HG03442 (cell line): ENCODE results near the gene C4orf17.

Experiments used
- ATAC-seq: cut with Tn5 transposase; IDR thresholded peaks from one replicate; pipeline ENCODE4 v1.9.1; 2021; ENCODE audit warnings: mild to moderate bottlenecking, moderate library complexity; ENCODE audit not compliant: unreplicated experiment

Gene C4orf17

GRCh38 chr4:99536271-99536670 is 25.4 kb downstream of the C4orf17 start:
- no peak for ATAC-seq

- ATAC-seq: no peak
These were observed 26.0 kb downstream of the C4orf17 start for GRCh38 chr4:99536848-99537247.

GRCh38 chr4:99537674-99538073 is 26.9 kb downstream of the C4orf17 start:
- no peak for ATAC-seq

- no peak for ATAC-seq
These were observed 29.6 kb downstream of the C4orf17 start for GRCh38 chr4:99540277-99540939.

GRCh38 chr4:99552872-99553271 is 42.1 kb downstream of the C4orf17 start:
- ATAC-seq: no peak

- peak; percentile 94 for ATAC-seq
These were observed 52.7 kb downstream of the C4orf17 start, which contains the start of gene TRMT10A for GRCh38 chr4:99563310-99564186. Gene TRMT10A (minus strand): TSS chr4:99564039. CDS start chr4:99559338, 4,701 bp downstream.

GRCh38 chr4:99564921-99565320 is 54.1 kb downstream of the C4orf17 start:
- ATAC-seq: no peak

- ATAC-seq: no peak
These were observed 61.1 kb downstream of the C4orf17 start for GRCh38 chr4:99571883-99572282.

- no peak for ATAC-seq
These were observed 61.9 kb downstream of the C4orf17 start for GRCh38 chr4:99572527-99573240.

- no peak for ATAC-seq
These were observed 63.0 kb downstream of the C4orf17 start for GRCh38 chr4:99573735-99574368.

GRCh38 chr4:99574530-99575324 is 63.9 kb downstream of the C4orf17 start, which contains the start of gene MTTP:
Gene MTTP (plus strand): TSS chr4:99574824. CDS start chr4:99574910, 86 bp downstream.
- ATAC-seq: peak; percentile 81

GRCh38 chr4:99578714-99579113 is 67.9 kb downstream of the C4orf17 start:
- no peak for ATAC-seq

GRCh38 chr4:99585516-99585915 is 74.7 kb downstream of the C4orf17 start:
- no peak for ATAC-seq

- no peak for ATAC-seq
These were observed 75.5 kb downstream of the C4orf17 start for GRCh38 chr4:99586322-99586721.

GRCh38 chr4:99586797-99587196 is 76.0 kb downstream of the C4orf17 start:
- ATAC-seq: no peak

- ATAC-seq: no peak
These were observed 76.5 kb downstream of the C4orf17 start for GRCh38 chr4:99587309-99587708.

- no peak for ATAC-seq
These were observed 77.0 kb downstream of the C4orf17 start for GRCh38 chr4:99587803-99588202.

GRCh38 chr4:99591757-99592156 is 80.9 kb downstream of the C4orf17 start:
- no peak for ATAC-seq
